Activated gamma-delta T cell treated with anti-CD3 and anti-CD28 coated beads, Interleukin-2, amount 50 U/mL, for 16 hours (primary cell): ENCODE measurements around the gene MAP3K14.
A peak's percentile ranks its signal among the peaks of the same experiment; 100 is the strongest.
"Not testable (repeated sequence)": the region's sequence is repeated elsewhere in the genome, so short reads cannot be mapped to it uniquely, and the experiment has no call there.

ENCODE experiments used
- DNase-seq: peaks from one replicate; pipeline ENCODE4 v3.0.0-alpha.2; 2020; ENCODE audit warnings: low read depth

Gene MAP3K14

DNA sequence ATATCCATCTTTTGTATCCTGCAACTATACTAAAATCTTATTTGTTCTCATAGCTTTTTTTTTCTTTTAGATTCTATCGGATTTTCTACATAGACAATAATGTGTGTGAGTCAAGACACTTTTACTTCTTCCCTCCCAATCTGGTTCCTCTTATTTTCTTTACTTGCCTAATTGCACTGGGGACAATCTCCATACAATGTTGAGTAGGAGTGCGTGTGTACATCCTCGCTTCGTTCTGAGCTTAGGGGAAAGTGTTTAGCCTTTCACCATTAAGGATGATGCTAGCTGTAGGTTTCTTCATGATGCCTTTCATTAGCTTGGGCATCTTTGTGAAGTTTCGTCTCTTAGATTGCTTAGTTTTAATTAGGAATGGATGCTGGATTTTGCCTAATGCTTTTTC lies 57.8 kb downstream of the MAP3K14 start:
- DNase-seq = no peak

DNA sequence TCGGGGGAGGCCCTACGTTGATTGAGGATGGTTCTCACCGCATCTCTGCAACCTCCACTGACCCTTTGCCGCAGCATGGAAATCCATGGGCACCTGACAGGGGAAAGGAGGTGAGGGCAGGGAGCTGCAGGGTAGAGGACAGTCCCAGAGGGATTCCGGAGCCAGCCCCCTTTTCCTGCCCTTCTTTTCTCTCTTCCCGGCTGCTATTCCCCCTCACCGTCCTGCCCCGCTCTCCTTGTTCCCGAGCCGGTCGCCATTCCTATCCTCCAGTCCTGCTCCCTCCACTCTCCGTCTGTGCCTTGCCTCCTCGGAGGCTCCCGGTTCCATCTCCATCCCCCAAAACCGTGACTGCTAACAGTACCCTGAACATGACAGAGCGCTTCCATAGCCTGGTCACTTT lies 59.7 kb downstream of the MAP3K14 start:
- no peak for DNase-seq

DNA sequence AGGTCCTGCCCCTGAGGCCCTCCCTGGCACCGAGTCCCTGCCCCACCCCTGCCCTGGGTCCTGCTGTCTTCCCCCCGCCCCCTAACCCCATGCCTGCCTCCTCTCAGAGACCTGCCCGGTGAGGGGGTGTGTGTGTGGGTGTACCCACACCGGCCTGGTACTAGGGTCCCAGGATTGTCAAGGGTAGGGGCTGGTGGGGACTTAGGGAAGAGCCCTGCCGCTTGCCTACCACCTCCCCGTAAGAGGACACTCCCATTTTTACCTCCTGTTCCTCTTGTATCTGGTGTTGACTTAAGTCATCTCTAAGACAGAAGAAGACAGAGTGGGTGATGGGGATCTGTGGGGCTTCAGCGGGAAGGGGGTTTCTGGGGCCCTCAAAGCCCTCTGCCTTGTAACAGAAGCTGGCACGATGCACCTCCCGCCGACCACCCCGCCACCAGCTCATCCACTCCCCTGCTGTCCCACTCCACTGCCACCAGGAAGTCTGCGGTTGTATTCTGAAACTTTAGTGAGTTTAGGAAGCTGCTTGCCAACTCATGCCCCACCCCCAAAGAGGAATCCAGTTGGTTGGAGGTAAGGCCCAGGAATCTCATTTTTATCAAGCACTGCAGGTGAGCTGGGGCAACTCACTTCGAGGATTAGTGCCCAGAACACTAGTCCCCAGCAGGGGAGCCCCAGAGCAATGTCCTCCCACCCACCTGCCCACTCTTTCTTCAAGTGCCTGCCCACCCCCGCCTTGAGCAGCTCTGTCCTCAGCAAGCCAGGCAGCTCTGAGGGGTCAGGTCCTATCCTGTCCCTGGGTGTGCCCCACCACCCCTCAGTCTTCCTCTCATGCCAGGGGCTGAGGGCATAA lies 60.5 kb downstream of the MAP3K14 start:
- no peak for DNase-seq

DNA sequence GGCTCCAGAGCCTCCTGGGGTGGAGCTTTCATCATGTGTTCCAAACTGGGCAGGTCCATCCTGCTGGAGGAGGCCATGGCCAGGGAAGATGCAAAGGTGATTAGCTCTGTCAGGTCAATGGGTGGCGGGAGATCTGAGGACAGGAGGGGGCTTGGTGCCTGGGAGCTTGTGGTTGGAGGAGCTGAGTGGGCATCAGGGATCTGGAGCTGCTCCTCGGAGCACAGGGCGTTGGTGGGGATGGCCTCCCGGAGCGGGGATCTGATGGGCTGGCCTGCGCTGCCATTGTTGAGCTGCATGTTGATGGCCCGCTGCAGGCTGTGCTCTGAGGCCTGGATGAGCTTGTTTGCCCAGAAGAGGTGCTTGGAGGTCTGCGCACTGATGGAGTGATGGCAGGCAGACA lies 61.5 kb downstream of the MAP3K14 start:
- DNase-seq = no peak

DNA sequence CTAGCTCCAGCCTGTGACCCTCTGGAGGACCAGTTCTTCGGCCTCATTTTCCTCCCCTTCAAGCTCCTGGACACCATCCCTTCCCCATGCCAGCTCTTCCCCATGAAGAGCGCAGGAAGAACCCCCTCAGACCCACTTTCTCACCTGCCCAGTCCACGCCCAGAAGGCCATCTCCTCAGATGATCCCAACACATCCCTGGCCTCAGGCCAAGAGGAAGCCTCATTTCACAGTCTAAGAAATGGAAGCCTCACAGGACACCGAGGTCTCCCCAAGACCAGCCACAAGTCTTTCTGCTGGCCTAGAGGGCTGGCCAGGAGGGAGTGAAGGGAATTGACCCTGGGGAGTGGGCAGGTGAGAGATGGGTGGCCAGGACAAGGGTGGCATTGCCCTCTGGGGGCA lies 62.9 kb downstream of the MAP3K14 start:
- no peak for DNase-seq

DNA sequence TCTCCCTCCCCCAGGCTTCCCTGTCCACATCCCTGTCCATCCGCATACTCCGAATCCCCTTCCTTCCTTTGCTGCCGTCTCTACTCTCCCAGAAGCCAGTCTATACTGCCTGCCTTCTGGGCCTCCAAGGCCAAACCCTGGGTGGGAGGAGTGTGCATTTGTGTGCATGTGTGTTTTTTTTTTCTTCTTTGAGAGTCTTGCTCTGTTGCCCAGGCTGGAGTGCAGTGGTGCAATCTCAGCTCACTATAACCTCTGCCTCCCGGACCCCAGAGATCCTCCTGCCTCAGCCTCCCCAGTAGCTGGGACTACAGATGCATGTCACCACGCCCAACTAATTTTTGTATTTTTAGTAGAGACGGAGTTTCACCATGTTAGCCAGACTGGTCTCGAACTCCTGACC lies 63.6 kb downstream of the MAP3K14 start:
- not testable (repeated sequence) for DNase-seq

DNA sequence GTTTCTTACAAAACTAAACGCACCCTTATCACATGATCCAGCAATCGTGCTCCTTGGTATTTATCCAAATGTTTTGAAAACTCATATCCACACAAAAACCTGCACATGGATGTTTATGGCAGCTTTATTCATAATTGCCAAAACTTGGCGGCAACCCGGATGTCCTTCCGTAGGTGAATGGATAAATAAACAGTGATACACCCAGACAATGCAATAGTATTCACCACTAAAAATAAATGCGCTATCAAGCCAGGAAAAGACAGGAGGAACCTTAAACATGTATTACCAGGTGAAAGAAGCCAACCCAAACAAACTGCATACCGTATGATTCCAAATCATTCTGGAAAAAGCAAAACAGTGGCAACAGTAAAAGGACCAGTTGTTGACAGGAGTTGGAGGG lies 64.9 kb downstream of the MAP3K14 start:
- no peak for DNase-seq

DNA sequence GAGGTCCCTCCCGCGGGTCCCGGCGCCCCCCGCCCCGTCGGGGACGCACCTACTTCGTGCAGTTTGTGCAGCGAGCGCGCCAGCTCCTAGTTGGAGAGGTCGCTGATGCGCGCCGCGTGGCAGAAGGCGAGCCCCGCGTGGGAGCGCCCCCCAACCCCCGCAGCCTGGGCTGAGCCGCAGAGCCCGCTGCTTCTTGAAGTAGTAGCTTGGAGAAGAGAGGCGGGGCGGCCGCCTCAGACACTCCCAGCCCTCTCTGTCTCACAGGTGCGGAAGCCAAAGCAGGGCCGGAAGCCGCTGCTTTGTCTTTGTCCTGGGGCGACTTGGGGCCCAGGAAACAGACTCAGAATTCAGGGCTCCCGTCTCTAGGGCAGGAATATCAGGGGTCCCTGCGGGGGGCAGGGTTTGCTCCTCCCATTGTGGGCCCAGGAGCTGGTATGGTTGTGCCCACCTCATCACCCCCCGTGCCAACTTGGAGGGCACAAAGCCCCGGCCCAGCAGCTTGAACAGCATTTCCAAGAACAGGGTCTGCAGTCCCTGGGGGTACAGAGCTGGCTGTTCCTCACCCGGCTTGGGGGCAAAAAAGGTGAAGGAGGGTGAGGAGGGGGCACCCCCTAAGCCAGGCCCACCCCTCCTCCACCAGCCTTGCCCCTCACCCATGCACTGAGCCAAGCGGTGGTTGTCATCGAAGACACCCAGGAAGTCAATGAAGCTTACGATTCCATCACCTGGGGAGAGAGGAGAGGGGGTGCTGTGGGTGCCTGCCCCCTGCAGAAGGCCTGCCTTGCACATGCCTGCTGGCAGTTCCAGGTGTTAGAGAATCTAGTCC lies 68.5 kb downstream of the MAP3K14 start:
- DNase-seq = peak; percentile 67

DNA sequence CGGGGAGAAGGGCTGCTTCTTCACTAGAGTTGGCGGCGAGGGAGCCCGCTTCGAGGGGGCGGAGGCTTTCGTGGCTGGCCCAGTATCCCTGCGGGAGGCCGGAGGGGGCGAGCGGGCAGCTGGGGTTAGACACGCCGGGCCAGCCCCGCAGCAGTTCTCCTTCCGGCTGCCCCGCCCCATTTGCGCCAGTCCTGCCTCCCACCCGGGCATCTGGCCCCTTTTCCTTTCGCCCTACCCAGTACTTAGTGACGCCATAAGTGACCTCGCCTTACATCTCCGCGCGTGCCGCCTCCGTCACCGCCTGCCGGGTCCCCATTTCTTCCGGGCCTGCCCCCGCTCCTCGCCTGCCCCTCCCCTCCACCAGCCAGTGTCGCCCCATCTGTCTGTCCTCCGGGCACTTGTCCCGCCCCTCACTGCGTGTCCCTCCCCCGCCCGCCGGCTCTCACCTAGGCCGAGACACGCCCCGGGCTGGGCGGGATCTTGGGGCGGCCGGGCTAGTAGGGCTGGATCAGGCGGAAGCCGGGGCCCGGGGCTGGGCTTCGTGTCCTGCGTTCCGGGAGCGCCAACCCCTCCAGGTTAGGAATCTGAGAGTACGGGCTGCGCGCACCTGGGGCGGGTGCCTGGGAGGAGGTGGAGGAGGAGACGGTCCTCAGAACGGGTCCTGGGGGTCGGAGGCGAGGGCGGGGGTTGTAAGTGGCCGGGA lies 69.2 kb downstream of the MAP3K14 start:
- DNase-seq = peak; percentile 93

DNA sequence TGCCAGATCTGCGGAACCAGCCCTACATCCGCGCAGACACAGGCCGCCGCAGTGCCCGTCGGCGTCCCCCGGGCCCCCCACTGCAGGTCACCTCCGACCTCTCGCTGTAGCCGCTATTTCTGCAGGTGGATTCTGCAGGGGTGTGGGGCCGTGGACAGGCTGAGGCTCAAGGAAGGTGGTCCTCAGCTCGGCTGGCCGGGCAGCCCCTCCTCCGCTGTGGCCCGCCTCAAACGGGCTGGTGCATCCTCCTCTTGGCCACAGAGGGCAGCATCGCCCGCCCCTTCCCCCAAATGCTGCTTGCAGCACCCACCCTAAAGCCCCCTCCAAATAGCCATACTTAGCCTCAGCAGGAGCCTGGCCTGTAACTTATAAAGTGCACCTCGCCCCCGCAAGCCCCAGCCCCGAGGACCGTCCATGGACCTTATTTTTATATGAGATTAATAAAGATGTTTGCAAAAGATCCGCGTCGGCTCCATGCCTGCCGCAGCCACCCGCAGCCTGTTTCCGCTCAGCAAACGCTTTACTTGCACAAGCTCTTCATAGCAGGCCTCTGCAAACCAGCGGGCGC lies 69.9 kb downstream of the MAP3K14 start:
- DNase-seq = no peak

DNA sequence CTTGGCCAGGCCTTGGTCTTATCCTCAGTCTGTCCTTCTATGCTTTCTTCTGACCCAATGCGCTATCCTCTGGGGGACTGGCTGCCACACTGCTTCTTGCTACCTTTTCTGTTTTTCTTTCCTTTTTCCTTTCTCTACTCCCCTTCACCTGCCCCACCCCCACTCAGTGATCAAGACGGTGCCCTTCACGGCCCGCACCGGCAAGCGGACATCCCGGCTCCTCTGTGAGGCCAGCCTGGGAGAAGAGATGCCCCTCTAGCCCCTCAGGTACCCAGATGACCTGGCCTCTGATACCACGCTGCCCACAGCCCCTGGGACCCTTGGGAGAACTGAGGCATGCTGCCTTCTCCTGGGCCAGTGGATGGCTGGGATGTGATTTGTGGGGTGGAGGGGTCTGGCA lies 70.5 kb downstream of the MAP3K14 start:
- DNase-seq = no peak

DNA sequence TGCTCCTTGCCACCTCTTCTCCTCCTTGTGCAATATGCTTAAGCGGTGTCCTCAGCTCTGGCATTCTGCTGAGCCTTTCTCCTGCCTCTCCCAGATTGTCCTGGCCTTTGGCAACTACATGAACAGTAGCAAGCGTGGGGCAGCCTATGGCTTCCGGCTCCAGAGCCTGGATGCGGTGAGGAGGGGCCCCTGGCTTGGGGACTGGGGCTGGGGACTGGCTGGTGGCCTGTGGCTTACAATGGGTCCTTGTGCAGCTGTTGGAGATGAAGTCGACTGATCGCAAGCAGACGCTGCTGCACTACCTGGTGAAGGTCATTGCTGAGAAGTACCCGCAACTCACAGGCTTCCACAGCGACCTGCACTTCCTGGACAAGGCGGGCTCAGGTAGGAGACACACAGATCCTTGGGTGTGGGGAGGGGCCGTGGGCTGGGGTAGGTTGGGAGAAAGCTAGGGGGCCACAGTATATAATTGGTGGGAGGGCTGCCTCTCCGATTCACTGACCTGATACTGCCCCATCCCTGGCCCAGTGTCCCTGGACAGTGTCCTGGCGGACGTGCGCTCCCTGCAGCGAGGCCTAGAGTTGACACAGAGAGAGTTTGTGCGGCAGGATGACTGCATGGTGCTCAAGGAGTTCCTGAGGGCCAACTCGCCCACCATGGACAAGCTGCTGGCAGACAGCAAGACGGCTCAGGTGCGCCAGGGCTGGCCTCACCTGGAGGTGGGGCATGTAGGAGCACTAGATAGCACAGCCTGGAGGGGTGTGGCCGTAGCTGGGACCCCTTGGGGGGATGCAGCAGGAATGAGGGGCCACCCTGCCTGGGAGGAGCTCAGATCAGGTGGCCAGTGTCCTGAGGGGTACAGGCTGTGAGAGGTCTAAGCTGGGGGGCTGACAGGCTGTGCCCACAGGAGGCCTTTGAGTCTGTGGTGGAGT lies 71.8 kb downstream of the MAP3K14 start:
- no peak for DNase-seq

DNA sequence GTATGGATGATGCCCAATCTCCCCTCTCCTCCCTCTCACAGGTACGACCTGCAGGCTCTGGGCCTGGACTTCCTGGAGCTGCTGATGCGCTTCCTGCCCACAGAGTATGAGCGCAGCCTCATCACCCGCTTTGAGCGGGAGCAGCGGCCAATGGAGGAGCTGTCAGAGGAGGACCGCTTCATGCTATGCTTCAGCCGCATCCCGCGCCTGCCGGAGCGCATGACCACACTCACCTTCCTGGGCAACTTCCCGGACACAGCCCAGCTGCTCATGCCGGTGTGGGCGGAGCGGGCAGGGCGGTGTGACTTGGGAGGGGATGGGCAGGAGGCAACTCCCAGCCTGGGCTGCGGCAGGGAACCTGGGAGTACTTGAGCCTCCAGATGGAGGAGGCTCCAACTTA lies 73.1 kb downstream of the MAP3K14 start:
- no peak for DNase-seq

DNA sequence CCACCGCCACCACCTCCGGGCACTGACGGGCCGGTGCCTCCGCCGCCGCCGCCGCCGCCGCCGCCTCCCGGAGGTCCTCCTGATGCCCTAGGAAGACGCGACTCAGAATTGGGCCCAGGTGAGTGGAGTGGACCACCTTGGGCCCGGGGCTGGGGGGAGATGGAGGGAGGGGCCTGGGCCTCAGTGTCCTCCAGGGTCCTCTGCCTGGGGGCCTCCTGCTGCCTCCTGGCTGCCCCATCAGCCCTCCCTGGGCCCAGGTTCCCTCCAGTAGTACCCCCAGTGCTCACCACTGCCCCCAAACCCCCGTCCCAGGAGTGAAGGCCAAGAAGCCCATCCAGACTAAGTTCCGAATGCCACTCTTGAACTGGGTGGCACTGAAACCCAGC lies 74.8 kb downstream of the MAP3K14 start:
- DNase-seq = no peak

DNA sequence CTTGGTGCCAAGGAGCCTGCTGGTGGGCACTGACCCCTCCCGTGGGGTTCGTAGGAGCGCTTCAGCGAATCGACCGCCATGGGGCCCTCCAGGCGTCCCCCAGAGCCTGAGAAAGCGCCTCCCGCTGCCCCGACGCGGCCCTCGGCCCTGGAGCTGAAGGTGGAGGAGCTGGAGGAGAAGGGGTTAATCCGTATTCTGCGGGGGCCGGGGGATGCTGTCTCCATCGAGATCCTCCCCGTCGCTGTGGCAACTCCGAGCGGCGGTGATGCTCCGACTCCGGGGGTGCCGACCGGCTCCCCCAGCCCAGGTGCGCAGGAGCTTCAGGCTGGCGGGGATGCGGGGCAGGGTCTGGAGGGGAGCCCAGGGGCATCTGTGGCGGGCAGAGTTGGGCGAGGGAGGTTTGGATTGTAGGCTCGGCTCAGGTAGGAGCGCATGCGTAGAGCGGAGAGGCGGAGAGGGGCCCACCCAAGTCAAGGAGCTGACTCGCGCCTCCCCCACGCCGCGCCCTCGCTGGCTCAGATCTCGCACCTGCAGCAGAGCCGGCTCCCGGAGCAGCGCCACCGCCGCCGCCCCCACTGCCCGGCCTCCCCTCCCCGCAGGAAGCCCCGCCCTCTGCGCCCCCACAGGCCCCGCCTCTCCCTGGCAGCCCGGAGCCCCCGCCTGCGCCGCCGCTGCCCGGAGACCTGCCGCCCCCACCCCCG lies 75.3 kb downstream of the MAP3K14 start:
- DNase-seq = no peak

DNA sequence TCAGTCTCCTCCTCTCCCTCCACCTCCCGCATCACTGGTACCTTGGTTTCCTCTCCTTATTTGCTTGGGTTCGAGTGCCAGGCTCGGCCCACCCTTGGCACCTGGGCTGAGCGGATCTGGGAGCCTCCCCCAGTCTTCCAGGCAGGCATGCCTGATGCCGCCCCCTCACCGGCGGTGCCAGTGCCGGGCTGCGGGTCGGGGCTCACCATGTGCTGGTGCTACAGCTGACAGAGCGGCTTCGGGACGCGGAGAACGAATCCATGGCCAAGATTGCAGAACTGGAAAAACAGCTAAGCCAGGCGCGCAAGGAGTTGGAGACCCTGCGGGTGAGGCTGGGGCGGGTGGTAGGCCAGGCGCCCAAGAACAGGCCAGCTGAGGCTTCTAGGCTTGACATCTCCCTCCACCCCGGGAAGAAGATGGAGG lies 75.9 kb downstream of the MAP3K14 start:
- DNase-seq = no peak

DNA sequence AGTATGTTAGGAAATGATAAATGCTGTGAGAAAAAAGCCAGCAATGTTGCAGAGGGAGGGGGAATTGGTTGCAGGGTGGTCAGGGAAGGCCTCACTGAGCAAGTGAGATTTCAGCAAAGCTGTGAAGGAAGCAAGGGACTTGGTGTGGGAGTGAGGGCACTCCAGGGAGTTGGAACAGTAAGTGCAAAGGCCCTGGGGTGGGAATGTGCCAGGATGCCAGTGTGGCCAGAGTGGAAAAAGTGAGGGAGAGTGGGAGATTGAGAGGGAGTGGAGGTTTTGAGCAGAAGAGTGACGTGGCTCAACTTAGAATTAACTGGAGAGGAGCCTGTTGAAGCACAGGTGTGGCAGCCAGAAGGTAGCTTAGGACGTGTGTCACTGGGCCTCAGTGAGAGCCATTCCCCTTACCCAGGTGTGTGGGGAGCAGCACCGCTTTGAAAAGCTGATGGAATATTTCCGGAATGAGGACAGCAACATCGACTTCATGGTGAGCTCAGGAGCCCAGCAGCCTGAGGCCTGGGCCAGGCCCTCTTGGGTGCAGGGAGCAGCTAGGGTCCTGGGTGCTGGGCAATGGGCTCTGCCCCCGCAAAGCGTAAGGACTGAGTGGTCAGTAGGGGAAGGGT lies 78.6 kb downstream of the MAP3K14 start:
- DNase-seq = no peak

DNA sequence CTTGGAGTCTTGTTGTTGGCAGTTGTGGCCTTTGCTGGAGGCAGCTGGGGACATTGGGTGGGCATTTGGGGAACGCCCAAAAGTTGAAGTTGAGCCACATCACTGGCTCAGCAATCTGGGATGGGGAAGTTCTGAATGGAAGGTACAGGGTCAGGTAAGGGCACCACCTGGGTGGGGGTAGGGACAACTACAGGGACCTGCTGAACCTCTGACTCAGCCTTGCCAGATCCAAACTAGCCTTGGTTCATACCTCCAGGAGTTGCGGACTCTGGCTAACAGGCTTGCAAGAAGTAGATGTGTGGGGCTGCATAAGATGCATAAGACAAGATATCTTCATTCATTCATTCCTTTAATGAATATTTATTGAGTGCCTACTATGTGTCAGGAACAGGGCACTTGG lies 79.1 kb downstream of the MAP3K14 start:
- no peak for DNase-seq

DNA sequence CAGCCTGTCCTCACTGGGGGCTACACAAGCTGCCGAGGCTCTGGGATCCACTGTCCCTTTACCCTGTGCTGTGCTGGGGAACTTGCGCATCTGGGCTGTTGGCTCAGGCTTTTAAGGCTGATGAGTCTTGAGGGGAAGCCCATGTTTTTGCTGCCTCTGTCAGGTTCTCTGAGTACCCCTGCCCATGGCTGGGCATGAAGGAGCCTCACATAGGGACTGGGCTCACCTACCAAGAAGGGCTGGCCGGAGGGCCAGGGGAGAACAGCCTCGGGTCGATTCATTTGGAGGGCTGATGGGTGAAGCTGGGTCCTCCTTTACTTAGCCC lies 80.6 kb downstream of the MAP3K14 start:
- no peak for DNase-seq
